Endothelial cell of coronary artery (primary cell): ENCODE measurements around the gene DUS4L. TPM values are rescaled to one million over a fixed set of nuclear protein-coding genes. Genes with fewer than 3 reads are reported as not detected.

Experiments used
- total RNA-seq: library from RNA; depleted of rRNA; stranded (reverse); fragments of >200 nt; gene quantifications from 2 replicates; pipeline ENCODE4 v1.2.3, GENCODE V29; 2014

DUS4L gene
- total RNA-seq, result 6.7 and 6.8 TPM in 2 replicates

DNA sequence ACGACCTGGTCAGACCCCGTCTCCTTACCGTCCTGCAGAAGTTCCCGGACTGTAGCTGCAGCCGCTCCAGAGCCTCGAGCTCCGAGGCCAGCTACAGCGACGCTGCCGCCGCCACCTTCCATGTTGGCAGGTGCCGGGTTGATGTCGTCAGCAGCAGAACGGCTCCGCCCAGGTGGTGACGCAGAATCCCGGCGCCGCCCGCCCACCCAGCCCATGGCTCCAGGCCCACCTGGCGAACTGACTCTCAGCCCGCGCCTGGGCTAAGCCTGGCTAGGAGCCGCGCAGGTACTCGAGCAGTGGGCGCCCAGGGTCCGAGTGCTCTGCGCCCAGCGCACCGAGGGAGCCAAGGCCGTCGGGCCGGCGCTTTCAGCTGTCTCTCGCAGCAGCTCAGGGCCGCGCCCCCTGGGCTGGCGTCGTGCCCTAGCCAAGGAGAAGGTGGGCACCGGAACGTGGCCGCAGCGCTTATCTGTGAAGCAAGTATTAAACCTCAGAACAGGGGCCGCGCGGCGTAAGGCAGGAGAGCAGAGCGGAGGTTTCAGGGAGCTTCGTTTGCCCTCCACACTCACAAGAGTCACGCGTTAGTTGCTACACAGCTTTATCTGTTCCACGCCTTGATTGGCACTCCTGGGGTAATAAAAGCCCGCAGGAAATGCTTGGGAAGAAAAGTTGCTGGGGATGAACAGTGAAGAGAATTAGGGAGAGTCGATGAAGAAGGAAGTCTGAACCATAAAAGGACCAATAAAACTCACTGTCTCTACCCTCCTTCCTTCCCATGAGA lies at the start of gene DUS4L, which contains the start of gene COG5:
Gene DUS4L, plus strand, starts transcription at position 197 of the 778 bp plus-strand sequence. CDS start 3,100 bp downstream, outside the sequence.
Gene COG5, minus strand, starts transcription at position 146 of the 778 bp plus-strand sequence. Its CDS starts 24 bp downstream, at position 122.

DNA sequence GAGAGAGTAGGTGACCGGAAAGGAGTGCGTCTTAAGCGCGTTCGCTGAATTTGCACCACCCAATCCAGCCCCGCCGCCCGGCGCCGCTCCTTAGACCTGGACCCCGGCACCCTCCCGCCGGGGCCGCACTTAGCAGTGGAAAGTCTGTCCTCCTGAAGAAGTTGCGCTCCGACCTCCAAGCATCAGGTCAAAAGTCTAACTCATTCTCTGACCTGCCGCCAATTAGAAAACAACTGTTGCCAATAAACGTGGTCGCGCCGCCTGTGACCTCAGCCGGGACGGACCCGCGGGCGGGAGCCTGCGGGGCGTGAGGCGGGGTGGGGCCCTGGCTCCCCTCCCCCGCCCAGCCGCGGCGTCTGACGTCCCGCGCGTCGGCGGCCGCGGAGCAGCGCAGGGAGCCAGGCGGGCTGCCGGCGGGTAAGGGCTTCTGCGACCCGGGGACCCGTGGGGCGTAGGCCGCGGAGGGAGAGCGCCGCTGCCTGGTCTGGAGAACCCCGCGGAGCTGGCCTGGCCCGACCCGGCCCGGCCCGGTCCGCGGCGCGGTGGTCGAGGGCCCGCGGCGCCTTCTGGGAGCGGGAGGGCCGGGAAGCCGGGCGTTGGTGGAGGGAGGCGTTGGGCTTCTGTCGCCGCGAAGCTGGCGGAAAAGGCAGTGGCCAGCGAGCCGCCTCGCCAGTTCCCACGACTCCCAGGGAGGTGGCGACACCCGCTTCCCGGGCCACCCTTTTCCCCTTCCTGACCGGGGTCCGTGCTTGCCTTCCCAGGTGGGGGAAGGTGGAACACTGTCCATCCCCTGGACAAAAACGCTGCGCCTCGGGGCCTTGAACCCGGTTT lies 16.3 kb downstream of the DUS4L start, which contains the start of gene BCAP29:
Gene BCAP29, plus strand, starts transcription at position 362 of the 831 bp plus-strand sequence. CDS start 527 bp downstream, outside the sequence.

Other genes with a start within 250 kb of the DUS4L start
- gene GPR22, start 93.9 kb upstream of the DUS4L start, total RNA-seq, result not detected in 2 replicates
- gene COG5, start 51 bp upstream of the DUS4L start, total RNA-seq, result 31.6 and 45.0 TPM in 2 replicates
- gene BCAP29, start 16.3 kb downstream of the DUS4L start, total RNA-seq, result 92.2 and 108 TPM in 2 replicates
- gene SLC26A4, start 96.9 kb downstream of the DUS4L start, total RNA-seq, result 0.75 and 0.99 TPM in 2 replicates
- 13.1 and 14.1 TPM in 2 replicates for gene CBLL1, start 180.2 kb downstream of the DUS4L start, total RNA-seq
- not detected in 2 replicates for gene SLC26A3, start 239.3 kb downstream of the DUS4L start, total RNA-seq